OCI-LY1 (cell line): ENCODE results near the gene KIF23.

ENCODE experiments used
- EZH2 ChIP-seq: fragments of 200-600 bp; sonication (generic), shearing (Covaris generic); IDR thresholded peaks from 2 replicates; pipeline ENCODE4 v1.8.0; 2017; ENCODE audit warnings: borderline replicate concordance, mixed run types, mild to moderate bottlenecking, antibody characterized with exemption, low read length, moderate library complexity, mixed read lengths
- TF ChIP-seq, protein P1 (sequence below): fragments of 200-600 bp; sonication (generic), shearing (Covaris generic); IDR thresholded peaks from 2 replicates; pipeline ENCODE4 v1.5.1; 2017; ENCODE audit warnings: mild to moderate bottlenecking, antibody characterized with exemption, low read length, moderate library complexity, mixed read lengths

DNA sequence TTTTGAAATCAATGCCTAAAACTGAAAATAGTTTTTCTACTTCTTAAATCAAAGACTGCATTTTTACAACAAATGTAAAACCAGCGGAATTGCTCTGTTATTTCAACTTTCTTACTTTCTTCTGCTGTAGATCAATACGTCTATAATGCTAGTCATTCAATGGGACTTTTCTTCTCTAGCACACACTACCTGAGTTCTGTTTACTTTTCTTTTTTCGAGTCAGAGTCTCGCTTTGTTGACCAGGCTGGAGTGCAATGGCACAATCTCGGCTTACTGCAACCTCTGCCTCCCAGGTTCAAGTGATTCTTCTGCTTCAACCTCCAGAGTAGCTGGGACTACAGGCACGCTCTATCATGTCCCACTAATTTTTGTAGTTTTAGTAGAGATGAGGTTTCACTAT, 40.7 kb upstream of the KIF23 start:
- TF ChIP-seq, protein P1, sequence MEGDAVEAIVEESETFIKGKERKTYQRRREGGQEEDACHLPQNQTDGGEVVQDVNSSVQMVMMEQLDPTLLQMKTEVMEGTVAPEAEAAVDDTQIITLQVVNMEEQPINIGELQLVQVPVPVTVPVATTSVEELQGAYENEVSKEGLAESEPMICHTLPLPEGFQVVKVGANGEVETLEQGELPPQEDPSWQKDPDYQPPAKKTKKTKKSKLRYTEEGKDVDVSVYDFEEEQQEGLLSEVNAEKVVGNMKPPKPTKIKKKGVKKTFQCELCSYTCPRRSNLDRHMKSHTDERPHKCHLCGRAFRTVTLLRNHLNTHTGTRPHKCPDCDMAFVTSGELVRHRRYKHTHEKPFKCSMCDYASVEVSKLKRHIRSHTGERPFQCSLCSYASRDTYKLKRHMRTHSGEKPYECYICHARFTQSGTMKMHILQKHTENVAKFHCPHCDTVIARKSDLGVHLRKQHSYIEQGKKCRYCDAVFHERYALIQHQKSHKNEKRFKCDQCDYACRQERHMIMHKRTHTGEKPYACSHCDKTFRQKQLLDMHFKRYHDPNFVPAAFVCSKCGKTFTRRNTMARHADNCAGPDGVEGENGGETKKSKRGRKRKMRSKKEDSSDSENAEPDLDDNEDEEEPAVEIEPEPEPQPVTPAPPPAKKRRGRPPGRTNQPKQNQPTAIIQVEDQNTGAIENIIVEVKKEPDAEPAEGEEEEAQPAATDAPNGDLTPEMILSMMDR = no peak
- no peak for TF ChIP-seq EZH2
